Measurements from ENCODE around the gene EID3. TPM values are rescaled to one million over a fixed set of nuclear protein-coding genes. Genes with fewer than 3 reads are reported as not detected.

EID3 gene
- total and polyA plus RNA-seq, 2 donors (not counting 1 experiment from before 2014, with no cell fraction given): 6.4 to 9.4 TPM

DNA sequence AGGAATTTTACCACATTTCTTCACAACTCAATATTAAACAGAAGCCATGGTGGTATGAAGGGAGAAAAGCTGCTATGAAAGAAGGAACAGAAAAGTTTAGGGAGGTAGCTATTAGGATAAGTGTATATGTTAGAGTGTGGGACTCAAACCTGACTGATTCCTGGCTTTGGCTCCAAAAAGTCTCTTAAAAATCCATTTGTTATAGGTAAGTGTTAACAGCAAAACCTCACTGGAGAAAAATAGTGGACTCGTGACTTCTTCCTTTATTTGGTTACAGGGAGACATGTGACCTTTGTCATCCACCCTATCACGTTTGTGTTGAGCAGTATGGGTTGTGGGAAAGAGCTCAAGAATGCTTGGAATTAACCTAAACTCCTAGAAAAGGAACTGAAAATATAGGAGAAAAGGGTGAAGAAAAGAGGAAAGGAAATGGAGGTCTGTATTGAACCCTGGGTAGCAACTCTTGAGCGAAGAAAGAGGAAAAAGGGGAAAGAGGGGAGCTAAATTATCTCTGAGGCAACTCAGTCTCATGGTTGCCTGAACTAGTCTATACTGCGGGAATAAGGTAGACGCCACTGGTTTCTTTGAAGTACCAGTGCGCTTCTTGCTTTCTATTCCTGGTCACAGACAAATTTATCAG is 3.6 kb upstream of the EID3 start:
- H3K4me2 ChIP-seq (replicated peaks; ENCODE audit: low read depth, low read length, poor library complexity, severe bottlenecking): no peak overlapping the region
- no peak overlapping the region for H3K27ac Mint-ChIP-seq

More for the DNA sequence above, 3.6 kb upstream of the EID3 start:
- TF ChIP-seq, protein P1, sequence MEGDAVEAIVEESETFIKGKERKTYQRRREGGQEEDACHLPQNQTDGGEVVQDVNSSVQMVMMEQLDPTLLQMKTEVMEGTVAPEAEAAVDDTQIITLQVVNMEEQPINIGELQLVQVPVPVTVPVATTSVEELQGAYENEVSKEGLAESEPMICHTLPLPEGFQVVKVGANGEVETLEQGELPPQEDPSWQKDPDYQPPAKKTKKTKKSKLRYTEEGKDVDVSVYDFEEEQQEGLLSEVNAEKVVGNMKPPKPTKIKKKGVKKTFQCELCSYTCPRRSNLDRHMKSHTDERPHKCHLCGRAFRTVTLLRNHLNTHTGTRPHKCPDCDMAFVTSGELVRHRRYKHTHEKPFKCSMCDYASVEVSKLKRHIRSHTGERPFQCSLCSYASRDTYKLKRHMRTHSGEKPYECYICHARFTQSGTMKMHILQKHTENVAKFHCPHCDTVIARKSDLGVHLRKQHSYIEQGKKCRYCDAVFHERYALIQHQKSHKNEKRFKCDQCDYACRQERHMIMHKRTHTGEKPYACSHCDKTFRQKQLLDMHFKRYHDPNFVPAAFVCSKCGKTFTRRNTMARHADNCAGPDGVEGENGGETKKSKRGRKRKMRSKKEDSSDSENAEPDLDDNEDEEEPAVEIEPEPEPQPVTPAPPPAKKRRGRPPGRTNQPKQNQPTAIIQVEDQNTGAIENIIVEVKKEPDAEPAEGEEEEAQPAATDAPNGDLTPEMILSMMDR (IDR thresholded peaks at IDR 0.05): no peak
- 100% methylated on average over 1 of the region's 6 CpGs for WGBS (ENCODE audit: insufficient coverage)
- POLR2A ChIA-PET: interaction anchor here (0.7 to 0.9 kb wide), 2 partner anchors 11 to 638 kb away, joined by 3 to 8 read pairs; no protein-coding TSS in a partner anchor
- Histone ChIP-seq H3K9me3 (ENCODE audit: control extremely low read depth in 1 of 3, control insufficient read depth in 2 of 3, insufficient read depth in 1 of 3, low read length in 2 of 3) (no peaks in the 10 kb centered on the region), H3K4me1 (ENCODE audit: control insufficient read depth in 2 of 2, insufficient read depth in 2 of 2, low read length in 2 of 2) (peaks cover 15% of the 10 kb centered on the region in 2 donors), H4K20me1 (ENCODE audit: control insufficient read depth, insufficient read depth, low read length, poor library complexity, severe bottlenecking) (peaks cover 7% of the 10 kb centered on the region), H3K27me3 (replicated peaks in 1 of 4; ENCODE audit: control extremely low read depth in 1 of 4, control insufficient read depth in 3 of 4, insufficient read depth in 4 of 4, low read length in 3 of 4) (no peaks in the 10 kb centered on the region), H3K79me2 (ENCODE audit: control insufficient read depth, insufficient read depth, low read length) (peaks cover 41% of the 10 kb centered on the region), H3K4me3 (ENCODE audit: control extremely low read depth in 1 of 5, extremely low read depth in 1 of 5, insufficient read depth in 1 of 5, low read depth in 2 of 5, low read length in 4 of 5) (no peak overlapping the region), H3K36me3 (replicated peaks in 1 of 2; ENCODE audit: control extremely low read depth in 1 of 2, control insufficient read depth in 1 of 2, extremely low read depth in 1 of 2, insufficient read depth in 2 of 2, low read length in 1 of 2) (peaks cover 0 to 7% of the 10 kb centered on the region in 2 experiments), H3K27ac (ENCODE audit: low read length in 2 of 2) (no peak overlapping the region), H3K9ac (ENCODE audit: low read length) (no peak overlapping the region), H2AFZ (ENCODE audit: insufficient read depth, low read depth, low read length, poor library complexity, severe bottlenecking) (no peak overlapping the region)
- intact Hi-C loops (cut with micrococcal nuclease): loop anchor here (5.0 kb wide), 2 partner anchors 163 to 458 kb away; partner anchors contain the start of genes NFYB and NT5DC3
- Mint-ChIP-seq H3K4me1 (peaks cover 38% of the 10 kb centered on the region), H3K27me3 (no peaks in the 10 kb centered on the region), H3K4me3 (no peak overlapping the region), H3K9me3 (ENCODE audit: insufficient read depth) (no peaks in the 10 kb centered on the region)
- CTCF ChIA-PET: interaction anchor here (0.8 to 1.4 kb wide), 2 partner anchors 11 to 12 kb away, joined by 3 read pairs; no protein-coding TSS in a partner anchor
- DNase-seq: no peak
- ATAC-seq (ENCODE audit: low read depth): no peak

Measured in B cell (primary cell).